Left lobe of liver (tissue), 1 donor: ENCODE results near the gene NAT8. TPM values are rescaled to one million over a fixed set of nuclear protein-coding genes. Genes with fewer than 3 reads are reported as not detected.

Experiments used
- total RNA-seq: library from RNA; stranded (reverse); gene quantifications from one replicate; pipeline ENCODE4 v1.2.1, GENCODE V29; 2021
- donor health status: DM: no; HTN: yes; CAD: no.

Gene NAT8
- total RNA-seq, 1 donor from 2014 or later = 26.3 TPM

Other genes with a start within 250 kb of the NAT8 start
- gene TPRKB, start 94.9 kb upstream of the NAT8 start, total RNA-seq = 8.6 TPM
- gene DUSP11, start 137.7 kb upstream of the NAT8 start, total RNA-seq = 6.5 TPM
- not detected for gene C2orf78, start 141.8 kb upstream of the NAT8 start, total RNA-seq
- gene STAMBP, start 186.5 kb upstream of the NAT8 start, total RNA-seq = 13.3 TPM